HG03565 (cell line): ENCODE data around the gene HLA-DQA2.
"Not testable (repeated sequence)": the region's sequence is repeated elsewhere in the genome, so short reads cannot be mapped to it uniquely, and the experiment has no call there.

Experiments used
- ATAC-seq: cut with Tn5 transposase; IDR thresholded peaks from one replicate; pipeline ENCODE4 v1.9.1; 2021; ENCODE audit warnings: mild to moderate bottlenecking, moderate library complexity; ENCODE audit not compliant: unreplicated experiment

HLA-DQA2 gene

DNA sequence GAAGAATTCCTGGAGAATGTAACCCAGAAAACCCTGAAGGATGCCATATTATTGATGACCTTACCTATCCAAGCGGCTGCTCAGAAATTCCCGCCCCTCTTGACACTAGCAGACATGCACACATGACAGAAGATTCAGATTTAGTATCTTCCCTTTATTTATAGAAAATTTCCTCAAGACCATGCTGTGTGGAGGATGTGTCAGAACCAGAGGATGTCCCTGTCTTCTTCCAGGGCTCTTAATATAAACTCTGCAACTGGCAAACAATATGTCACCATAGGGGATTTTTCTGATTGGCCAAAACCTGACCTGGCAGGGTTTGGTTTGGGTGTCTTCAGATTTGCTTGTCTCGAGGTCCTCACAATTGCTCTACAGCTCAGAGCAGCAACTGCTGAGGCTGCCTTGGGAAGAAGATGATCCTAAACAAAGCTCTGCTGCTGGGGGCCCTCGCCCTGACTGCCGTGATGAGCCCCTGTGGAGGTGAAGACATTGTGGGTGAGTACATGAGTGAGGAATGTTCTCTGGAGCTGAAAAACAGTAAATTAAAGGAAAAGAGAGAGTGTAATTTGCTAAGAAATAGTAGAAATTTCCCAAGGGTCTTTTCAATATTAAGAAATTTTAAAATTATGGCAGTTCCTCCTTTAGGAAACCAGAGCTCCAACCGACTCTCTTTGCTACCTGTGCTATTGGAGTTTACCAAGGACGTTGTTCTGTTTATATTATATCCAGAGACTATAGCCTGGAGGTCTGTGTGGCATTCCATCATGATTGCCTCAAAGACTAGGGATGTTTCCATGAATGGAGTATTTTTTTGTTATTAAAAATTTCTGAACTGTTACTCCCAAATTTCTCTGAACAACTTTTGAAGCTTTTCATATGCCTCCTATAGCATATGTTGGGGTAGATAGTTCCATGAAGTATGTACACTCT, at the start of gene HLA-DQA2:
HLA-DQA2 (plus strand) TSS at position 361 of the 930 bp plus-strand sequence; CDS start at position 414, 53 bp downstream.
- ATAC-seq: peak; percentile 53

DNA sequence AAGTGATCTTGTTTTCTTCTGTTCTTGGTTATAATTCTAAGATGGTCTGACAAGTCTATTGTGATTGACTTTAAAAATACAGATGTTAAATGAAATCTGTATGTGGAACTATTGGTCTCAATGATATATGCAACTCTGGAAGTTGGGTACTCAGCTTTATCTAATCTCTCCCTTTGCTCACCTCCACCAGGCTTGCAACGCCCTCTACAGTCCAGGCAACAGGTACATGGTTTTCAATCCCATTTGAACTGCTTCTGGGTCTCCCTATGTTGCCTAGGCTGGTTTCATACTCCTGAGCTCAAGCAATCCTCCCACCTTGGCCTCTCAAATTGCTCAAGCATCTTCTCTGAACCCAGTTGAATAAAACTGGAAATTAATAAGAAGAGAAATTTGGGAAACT, 49.2 kb upstream of the HLA-DQA2 start:
- ATAC-seq: no peak

DNA sequence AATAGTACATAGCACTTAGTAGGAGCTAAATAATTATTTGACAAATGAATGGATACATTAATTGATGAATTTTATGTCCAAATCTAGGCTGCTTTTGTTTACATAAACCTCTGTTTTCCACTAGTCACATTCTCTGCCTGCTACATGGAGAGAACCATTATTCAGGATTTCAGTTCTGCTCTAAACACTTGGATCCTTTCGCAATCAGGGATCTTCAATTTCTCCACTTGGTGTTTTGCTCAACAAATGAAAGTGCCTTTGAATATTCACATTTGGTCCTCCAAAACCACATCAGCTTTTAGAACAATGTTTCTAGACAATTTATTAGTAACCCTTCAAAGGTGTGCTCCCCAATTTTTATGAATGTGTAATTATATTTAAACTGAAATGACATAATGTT, 44.2 kb upstream of the HLA-DQA2 start:
- no peak for ATAC-seq

DNA sequence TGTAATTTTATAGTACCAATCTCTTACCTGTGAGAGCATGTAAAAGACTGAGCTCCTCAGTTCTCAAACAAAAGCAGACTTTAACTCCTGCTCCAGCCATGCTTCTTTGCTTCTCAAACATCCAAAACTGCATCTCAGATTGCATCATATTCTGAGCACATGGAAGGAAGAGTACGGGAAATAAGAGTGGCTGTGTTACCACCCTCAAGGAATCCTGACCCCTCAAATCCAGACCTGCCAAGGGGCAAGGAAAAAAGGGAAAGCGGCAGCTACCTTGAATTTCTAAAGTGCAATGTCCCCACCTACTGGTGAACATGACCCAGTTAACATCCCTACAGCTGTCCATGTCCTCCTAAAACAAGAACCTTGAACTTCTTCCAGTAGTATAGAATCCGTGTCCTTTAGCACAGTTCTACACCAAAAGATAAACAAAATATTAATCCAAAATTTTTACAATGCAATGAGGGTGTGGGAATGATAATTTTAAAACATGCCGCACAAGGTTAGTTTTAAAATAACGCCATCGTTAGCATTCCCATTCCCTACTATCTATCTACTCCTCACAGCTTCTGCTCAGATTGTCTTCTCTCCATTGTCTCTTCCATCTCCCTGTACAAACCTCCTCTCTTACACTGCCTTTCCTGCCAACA, 40.7 kb upstream of the HLA-DQA2 start:
- no peak for ATAC-seq

DNA sequence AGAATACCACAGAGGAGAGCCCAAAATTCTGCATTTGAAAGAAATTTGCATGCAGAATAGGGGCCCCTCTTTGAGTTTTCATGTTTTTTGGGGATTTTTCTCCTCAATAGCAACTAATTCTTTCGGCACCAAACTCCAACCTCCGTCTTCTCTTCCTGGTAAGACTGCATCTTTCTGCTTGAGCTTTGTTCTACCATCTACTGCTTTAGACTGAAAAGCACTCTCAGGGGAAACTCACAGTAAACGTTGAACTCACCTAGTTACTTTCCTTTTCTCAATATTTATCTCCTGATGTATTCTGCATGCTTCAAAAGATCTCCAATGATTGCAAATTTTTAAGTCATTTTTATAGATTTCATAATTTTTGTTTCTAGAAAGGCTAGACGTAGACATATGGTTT, 37.8 kb upstream of the HLA-DQA2 start:
- no peak for ATAC-seq

DNA sequence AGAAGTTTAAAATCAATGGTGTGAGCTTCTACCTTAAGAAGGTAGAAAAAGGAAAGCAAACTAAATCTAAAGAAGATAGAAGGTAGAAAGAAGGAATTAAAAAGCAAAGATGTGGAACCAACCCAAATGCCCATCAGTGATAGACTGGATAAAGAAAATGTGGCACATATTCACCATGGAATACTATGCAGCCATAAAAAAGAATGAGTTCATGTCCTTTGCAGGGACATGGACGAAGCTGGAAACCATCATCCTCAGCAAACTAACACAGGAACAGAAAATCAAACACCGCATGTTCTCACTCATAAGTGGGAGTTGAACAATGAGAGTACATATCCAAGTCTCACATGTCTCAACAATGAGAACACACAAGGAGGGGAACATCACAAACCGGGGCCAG, 36.0 kb upstream of the HLA-DQA2 start:
- not testable (repeated sequence) for ATAC-seq

DNA sequence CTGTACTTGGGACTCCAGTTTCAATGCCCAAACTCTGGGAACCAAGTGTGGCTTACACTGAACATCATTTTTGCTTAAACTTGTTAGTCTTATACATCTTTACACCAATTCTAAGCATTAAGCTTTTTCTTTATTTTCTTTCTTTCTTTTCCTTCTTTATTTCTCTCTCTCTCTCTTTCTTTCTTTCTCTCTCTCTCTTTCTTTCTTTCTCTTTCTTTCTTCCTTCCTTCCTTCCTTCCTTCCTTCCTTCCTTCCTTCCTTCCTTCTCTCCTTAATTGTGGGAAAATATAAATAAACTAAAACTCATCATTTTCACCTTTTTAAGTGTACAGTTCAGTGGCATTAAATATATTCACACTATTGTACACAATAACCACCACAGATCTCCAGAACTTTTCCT, 31.6 kb upstream of the HLA-DQA2 start:
- no peak for ATAC-seq

DNA sequence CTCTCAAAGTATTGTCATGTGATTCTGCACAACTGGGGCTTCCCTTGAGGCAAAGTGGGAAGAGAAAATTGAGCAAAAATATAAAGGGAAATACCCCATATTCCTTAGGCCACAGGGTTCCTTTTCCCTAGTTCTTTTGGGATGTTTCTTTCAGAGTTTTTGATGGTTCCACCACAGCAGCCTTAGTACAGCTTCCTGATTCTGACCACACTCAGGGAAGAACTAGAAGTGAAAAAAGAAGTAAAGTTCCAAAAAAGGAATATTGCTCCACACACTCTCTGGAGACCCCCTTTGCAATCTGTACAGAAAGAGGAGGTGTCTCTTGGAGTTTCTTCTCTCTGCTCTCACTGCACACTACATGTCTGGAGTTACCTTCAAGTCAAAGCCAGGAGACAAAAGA, 27.9 kb upstream of the HLA-DQA2 start:
- no peak for ATAC-seq

DNA sequence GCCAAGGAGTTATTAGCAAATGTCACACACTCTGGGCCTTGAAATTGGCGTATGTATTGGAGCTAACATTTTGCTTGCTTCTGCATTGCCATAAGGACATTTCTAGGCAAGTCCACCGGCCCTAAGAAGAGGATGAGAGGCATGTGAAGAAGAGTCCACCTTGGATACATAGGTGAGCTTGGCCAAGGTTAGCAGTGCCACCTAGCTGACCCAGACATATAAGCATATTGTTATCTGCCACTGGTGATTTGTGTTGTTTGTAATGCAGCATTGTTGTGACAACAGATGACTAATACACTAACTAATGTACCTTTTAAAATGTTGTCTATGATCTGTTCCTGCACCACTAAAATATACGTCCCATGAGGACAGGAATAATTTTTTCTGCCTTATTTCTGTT, 24.8 kb upstream of the HLA-DQA2 start:
- ATAC-seq: no peak

DNA sequence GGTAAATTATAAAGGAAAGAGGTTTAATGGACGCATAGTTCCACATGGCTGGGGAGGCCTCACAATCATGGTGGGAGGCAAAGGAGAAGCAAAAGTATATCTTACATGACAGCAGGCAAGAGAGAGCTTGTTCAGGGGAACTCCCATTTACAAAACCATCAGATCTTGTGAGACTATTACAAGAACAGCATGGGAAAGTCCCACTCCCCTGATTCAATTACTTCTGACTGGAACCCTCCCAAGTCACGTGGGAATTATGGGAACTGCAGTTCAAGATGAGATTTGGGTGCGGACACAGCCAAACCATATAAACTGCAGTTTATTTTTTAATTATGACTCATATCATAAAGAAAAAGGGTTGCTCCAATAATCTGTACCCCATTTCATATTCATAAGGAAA, 22.3 kb upstream of the HLA-DQA2 start:
- ATAC-seq: no peak

DNA sequence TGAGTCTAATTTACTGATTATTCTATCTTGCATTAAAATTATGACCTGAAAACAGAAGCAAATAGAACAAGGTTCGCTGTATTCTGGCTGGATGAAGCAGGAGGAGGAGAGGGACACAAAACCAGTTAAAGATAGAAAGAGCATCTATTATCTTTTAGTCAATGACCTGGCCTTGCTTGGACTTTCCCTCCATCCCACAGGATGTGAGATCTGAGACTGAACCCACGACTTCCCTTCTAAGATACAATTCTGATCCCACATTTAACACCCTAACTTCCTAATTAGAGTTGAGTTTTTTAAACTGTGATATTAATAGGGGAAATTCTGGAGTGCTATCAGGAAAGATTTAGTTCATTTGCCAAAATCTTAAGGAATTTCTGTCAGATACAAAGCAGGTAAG, 3.1 kb upstream of the HLA-DQA2 start:
- ATAC-seq: no peak

DNA sequence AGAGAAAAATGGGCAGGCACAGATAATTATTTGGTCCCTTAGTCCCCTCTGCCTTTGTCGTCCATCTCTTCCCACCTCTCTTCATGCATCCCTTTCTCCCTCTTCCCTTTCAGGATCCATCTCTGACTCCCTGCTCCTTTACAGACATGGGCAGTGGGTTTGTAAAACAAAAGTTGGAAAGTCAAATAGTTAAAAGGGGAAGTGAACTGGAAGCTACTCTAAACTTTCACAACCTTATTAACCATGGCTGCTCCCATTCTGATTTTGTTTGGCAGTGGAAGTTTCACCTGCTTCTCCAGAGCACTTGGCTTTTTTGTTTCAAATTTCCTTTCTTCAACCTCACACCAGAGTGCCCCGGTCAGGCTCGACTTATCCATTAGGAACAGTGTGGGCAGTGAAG, 1.2 kb downstream of the HLA-DQA2 start:
- no peak for ATAC-seq

DNA sequence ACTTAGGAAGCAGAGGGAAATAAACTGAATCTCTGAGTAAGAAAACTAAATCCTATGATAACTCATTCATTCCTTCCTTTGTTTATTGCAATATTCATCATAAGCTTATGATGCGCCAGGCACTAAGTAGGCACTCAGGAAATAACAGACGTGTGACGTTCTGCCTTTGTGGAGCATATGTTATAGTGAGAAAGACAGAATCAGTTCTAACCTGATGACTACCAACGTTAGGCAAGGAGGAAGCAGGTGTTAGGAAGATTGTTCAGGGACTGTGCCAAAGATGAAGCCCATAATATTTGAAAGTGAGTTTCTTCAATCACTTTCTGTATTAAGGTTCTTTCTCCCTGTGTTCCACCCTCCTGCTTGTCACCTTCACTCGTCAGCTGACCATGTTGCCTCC, 3.6 kb downstream of the HLA-DQA2 start:
- ATAC-seq: no peak

DNA sequence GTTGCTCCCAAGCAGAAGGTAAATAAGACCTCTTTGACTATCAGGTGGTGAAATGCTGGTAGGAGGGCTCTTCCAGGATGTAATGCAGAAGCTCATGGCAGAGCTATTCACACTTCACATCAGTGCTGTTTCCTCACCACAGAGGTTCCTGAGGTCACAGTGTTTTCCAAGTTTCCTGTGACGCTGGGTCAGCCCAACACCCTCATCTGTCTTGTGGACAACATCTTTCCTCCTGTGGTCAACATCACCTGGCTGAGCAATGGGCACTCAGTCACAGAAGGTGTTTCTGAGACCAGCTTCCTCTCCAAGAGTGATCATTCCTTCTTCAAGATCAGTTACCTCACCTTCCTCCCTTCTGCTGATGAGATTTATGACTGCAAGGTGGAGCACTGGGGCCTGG, 4.5 kb downstream of the HLA-DQA2 start:
- not testable (repeated sequence) for ATAC-seq

DNA sequence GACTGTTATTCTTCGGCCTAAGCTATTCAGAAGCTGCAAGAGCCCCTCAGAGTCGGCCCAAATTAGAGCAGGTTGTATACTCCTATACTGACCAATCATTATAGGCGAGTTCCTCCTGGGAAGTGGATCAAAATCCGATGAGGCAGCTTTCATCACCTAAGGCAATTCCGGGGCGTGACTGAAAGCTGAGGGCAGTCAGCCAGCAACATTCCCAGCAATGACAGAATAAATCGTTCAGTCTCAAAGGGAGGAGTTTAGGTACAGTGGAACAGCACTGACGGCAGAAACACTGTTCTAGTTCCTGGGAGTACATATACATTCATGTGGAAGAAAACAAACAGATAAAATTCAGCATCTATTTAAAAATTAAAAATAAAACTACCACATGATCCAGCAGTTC, 11.4 kb downstream of the HLA-DQA2 start:
- ATAC-seq: no peak

DNA sequence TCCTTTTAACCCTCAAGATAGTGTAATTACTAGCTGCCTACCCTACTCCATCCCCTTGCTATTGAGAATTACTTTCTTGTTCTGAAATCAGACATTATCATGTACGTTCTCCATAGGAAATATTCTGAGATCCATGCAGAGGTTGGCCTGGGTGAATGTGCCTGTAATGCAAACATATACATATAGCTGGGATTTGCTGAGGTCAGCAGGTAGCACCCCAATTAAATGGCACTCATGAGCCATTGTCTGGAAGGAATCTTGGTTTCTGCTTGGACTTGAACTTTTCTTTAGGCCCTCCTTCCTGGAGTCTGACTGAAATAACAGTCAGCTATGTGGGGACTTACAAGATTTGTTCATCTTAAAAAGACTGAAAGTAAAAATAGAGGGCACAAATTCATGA, 18.5 kb downstream of the HLA-DQA2 start:
- no peak for ATAC-seq

DNA sequence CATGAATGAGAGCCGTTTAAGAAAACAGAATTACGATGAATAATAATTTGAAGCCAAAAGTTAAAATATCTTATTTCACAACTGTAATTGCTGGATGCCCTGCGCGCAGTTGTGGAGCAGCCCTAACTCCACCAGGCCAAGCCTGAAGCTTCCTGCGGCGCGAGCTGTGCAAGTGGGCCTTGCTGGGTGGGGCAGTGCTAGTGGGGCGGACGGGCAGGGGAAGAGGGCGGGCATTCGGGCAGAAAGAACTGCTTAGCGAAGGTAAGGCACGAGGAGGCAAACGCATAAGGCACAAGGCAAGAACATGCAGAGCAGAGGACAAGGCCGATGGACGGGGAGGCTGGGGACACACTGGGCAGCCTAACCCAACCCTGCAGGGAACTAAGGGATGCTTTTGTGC, 19.9 kb downstream of the HLA-DQA2 start:
- ATAC-seq: no peak

DNA sequence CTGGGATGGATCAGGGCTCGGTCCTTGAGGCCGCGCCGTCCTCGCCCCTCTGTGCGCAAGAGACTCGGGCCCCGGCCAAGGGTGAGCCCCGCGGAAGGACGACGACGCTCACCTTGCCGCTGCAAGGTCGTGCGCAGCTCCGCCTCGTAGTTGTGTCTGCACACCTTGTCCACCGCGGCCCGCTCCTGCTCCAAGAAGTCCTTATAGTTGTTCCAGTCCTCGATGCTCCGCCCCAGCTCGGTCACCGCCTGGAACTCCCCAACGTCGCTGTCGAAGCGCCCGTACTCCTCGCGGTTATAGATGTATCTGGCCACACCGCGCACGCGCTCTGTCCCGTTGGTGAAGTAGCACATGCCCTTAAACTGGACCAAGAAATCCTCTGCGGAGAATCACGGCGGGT, 20.4 kb downstream of the HLA-DQA2 start:
- ATAC-seq: no peak

DNA sequence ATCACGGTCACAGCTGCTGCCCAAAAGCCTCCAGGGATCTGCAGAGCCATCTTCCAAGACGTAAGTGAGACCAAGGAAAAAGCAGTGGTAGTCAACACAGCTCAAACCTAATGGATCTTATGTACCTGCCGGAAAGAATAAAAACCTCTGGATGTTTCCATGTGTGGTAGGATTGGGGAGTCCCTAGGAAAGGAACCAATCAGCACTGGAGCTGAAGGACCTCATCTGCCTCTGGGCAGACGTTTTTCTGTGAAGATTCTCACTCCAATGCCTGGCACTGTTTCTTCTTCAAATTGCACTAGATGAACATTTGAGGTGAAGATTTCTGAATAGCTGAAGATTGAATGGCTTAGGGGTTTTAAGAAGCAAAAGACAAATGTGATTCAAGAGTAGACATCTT, 22.2 kb downstream of the HLA-DQA2 start, which contains the start of gene HLA-DQB2:
HLA-DQB2 (minus strand) TSS at position 112 of the 400 bp plus-strand sequence; CDS start at position 50, 62 bp downstream.
- no peak for ATAC-seq

DNA sequence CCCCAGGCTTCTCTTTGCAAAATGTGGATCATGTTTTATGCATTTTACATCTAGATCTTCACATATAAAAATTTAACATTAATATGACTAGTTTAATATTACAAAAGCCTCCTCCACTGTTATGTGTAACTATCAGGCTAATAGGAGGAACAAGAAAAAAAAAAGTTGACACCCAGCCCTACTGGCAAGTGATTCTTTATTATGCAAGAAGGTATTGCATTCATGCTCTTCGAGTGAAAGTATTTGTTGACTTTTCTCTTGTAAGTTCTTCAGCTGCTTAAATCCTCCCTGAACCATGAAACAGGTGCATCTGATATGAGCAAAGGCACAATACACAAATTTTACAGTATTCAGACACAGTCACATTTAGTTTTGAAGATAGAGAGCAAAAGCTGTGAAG, 22.9 kb downstream of the HLA-DQA2 start:
- ATAC-seq: no peak

DNA sequence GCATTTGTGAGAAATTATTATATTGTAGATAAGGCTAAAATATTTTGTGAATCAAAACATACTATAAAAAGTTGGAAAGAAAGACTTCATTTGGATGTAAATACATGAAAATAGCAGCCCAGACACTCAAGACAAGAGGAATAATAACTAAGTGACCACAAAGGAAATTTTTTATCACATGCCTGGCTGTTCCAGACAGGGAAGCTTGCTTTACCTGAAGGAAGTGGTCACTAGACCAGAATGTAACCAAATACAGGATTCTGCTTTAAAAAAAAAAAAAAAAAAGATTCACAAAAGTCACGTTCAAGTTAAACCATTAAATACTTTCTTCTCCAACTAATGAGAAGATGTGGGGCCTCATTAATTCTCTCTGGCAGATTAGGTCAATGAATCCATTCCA, 31.5 kb downstream of the HLA-DQA2 start:
- no peak for ATAC-seq

DNA sequence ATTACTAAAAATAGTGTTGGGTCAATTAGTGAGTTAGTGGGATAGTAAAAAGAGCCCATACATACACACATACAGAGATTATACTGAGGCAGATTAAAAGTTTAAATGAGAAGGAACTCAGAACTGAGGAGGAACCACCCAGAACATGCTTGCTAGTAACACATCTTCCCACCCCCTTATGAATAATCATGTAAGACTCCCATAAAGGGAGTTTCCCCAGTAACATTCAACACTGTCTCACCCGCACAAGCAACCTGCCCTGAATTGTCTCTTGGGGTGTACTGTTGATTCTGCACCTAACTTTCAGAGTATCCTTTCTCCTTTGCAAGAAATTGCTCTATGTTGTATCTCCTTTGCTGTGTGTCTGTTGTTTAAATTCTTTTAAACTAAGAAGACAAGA, 33.2 kb downstream of the HLA-DQA2 start:
- ATAC-seq: no peak
